Panc1 (cell line): ENCODE measurements around the gene PPP1R15A.

Experiments
- POLR2AphosphoS5 ChIP-seq: IDR thresholded peaks from 2 replicates; pipeline ENCODE4 v1.6.1; 2012; ENCODE audit warnings: mild to moderate bottlenecking, low read depth, low read length, moderate library complexity
- TF ChIP-seq, protein P1 (sequence below): fragments of 450-650 bp; IDR thresholded peaks from 2 replicates; pipeline ENCODE4 v1.5.1; 2017; ENCODE audit warnings: mild to moderate bottlenecking

DNA sequence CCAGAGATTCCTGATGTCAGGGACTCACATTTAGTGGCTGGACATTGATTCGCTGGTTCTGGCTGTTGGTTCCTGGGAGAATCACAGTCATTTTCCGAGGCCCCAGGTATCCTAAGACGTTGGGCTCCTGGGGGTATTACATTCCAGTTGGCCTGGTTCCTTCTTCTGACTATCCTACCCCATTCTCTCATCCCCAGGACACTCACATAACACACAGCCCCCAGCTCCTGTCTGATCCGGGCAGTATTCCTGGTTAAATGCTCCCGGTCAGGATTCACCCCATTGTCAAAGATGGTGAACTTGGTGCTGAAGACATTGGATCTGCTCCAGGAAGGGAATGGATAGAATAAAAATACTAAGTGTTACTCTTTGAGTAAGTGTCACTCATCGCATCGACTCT lies 11.5 kb downstream of the PPP1R15A start:
- TF ChIP-seq, protein P1, sequence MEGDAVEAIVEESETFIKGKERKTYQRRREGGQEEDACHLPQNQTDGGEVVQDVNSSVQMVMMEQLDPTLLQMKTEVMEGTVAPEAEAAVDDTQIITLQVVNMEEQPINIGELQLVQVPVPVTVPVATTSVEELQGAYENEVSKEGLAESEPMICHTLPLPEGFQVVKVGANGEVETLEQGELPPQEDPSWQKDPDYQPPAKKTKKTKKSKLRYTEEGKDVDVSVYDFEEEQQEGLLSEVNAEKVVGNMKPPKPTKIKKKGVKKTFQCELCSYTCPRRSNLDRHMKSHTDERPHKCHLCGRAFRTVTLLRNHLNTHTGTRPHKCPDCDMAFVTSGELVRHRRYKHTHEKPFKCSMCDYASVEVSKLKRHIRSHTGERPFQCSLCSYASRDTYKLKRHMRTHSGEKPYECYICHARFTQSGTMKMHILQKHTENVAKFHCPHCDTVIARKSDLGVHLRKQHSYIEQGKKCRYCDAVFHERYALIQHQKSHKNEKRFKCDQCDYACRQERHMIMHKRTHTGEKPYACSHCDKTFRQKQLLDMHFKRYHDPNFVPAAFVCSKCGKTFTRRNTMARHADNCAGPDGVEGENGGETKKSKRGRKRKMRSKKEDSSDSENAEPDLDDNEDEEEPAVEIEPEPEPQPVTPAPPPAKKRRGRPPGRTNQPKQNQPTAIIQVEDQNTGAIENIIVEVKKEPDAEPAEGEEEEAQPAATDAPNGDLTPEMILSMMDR, result no peak
- no peak for TF ChIP-seq POLR2AphosphoS5
